Measurements from ENCODE around the gene GTF2H1.
"Not testable (repeated sequence)": the region's sequence is repeated elsewhere in the genome, so short reads cannot be mapped to it uniquely, and the experiment has no call there.

Gene GTF2H1

DNA sequence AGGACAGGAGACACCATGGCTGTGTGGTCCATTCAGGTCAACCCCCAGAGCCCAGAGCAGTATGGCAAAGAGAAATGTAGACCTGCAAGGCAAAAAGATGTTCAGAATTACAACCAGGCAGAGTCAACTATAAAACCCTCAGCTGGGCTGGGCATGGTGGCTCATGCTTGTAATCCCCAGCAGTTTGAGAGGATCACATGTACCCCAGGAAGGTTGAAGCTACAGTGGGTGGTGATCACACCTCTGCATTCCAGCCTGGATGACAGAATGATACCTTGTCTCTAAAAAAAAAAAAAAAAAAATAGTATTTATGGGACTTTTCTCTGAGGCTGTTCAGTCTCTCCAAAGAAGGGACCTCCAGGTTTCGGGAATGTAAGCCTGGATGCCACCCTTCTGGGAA, 53.6 kb downstream of the GTF2H1 start:
- no peak for DNase-seq (ENCODE audit: low read depth)

DNA sequence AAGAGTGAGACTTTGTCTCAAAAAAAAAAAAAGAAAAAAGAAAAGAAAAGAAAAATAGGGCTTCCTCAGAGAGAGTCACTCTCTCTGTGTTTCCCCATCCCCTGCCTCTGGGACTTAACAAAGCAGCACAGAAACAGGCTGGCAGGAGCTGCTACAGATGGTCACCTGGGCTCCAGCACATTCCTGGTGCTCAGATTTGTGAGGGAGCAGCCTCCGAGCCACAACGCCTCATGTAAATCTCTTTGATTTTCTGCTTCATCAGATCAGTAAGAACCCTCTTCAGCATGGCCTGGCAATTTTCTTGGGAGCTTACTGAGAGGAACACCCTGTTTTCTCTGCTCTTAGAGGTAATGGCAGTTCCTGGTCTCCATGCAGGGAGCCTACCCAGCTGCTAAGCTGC, 56.8 kb downstream of the GTF2H1 start:
- no peak for DNase-seq (ENCODE audit: low read depth)

DNA sequence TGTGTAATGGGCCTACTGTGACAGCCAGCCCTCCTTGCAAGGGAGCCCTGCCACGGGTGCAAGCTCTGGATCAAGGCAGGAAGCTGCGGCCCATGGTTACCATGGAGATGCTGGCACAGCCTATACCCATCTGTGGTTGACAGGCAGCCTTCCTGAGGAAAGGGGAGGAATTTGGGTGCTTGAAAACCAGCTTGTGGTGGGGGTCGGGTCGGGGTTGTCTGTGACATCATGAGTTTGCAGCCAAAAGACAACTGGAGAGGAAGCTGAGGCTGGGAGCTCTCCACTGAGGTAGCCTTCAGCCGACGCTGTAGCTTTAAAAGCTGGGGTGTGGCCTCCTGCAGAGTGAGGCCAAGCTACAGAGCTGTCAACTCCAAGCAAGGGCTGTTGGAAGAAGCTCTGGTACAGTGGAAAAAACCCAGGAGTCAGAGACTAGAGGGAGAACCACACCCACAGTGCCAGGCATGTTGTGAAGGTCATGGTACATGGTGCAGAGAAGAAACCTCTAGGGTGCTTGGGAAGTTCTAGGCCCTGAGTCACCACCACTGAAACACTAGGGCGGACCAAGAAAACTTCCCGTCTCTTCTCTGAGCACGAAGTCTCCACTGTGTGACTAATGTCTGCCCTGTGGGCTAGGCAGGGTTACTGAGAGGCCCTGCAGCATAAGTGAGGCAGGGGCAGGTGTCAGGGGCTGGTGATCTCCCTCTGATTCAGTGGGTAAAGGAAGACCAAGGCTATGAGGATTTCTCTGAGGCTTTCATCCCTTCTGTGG, 61.2 kb downstream of the GTF2H1 start:
- peak; percentile 49 for DNase-seq (ENCODE audit: low read depth)

DNA sequence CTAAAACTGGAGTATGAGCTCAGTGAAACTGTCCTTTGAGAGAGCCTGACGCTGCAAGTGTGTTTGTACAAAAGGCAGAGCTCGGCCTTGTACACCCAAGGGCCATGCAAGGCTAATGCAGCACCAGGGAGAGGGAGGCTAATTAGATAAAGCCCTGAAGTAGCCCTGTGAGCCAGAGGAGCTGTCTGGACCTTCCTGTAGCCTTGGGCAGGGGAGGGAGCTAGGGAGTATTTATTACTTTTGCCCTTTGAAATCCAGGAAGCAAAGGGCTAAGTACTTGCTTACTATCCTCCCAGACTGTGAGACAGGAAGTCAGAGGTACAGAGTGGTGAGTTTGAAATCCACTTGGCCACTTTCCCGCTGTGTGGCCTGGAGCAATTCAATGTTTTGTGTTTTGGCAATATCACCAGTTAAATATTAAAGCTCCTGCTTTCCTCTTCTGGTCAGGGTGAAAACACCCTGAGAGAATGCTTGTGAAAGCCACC, 61.8 kb downstream of the GTF2H1 start:
- no peak for DNase-seq (ENCODE audit: low read depth)

DNA sequence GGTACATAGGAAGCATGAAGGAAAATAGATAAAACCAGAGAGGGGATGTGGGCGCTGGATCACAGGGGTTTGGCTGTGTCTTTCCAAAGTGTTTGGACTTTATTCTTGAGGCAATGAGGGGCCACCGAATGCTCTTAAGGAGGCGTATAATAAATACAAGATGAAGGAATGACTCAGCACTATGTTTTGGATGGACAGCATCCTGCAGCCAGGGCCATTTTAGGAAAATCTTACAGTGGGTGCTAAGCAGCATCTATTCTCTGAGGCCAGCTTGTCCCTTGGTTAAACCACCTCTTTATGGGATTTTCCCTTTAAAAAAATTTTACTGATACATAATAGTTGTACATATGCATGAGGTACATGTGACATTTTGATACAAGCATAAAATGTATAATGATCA, 67.7 kb downstream of the GTF2H1 start:
- no peak for DNase-seq (ENCODE audit: low read depth)

DNA sequence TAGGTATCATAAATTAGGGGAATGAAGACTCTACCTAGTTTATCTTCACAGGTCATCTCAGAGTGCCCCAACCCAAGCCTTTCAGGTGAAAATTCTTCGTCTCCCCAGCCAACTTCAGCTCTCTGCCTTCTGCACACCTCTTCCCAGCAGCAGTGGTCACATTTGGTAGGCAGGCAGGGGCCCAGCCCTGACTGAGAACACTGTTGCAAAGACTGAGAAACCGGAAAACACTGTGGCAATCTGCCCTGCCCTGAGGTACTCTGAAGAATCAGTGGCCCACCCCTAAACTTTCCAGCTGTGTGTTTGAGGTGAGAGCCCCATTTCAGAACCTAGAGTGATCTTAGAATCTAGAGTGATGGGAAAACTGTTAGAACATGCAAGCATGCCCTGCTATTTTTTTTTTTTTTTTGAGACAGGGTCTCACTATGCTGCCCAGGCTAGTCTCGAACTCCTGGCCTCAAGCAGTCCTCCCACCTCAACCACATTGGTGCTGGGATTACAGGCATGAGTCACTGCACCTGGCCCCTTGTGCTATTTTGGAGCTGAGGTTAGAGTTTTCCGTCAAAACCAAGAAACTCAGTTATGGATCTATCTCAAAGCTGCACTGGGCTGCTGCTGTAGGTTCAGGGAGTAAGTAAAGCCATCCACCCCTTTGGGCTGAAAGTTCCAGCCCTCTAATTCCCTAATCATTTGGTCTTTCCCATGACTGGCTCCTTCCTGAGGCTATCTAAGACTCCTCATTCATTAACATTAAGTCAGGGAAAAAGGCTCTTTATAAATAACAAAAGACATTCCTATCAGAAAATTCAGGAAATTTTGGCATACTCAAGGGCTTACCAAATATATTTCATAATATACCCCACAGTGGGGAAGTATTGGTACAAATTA, 70.3 kb downstream of the GTF2H1 start:
- no peak for DNase-seq (ENCODE audit: low read depth)

DNA sequence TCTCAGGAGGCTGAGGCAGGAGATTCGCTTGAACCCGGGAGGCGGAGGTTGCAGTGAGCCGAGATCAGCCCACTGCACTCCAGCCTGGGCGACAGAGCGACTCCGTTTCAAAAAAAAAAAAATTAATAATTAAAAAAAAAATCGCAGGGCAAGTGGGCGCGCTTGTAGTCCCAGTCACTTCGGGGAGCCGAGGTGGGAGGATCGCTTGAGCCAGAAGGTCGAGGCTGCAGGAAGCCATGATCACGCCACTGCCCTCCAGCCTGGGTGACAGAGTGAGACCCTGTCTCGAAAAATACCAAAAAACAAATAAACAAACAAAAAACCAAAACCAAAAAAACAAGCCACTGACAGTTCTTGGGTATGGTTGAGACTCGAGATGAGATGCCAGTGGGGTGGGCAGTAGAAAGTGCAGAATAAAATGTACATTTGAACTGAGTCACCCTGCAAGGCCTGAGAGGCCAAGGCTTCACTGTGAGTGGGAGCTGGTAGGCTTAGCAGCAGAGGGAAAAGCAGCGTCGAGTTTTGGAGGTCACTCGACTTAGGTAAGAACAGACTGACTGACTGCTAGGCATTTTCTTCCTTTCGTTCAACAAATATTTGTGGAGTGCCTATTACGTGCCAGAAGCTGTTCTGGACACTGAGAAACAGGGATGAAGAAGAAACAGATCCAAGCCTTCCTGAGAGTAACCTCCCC, 71.4 kb downstream of the GTF2H1 start:
- DNase-seq (ENCODE audit: low read depth): no peak

DNA sequence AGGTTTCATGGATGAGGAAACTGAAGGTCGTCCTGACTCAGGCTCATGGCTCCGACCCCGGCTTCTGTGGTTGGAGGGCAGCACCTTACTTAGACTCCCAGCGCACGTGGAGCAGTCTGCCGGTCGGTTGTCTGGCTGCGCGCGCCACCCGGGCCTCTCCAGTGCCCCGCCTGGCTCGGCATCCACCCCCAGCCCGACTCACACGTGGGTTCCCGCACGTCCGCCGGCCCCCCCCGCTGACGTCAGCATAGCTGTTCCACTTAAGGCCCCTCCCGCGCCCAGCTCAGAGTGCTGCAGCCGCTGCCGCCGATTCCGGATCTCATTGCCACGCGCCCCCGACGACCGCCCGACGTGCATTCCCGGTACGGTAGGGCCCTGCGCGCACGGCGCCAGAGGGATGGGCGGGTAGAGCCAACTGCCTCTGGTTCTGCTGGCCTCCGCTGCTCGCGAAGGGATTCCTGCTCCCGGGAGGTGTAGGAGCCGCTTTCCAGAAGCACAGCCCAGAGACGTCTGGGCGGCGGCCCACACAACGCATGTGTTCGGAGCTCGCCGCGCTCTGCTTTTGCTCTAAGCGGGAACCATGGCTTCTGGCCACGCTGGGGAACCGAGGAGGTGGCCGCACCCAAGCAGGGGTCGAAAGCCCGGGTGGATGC, 72.0 kb downstream of the GTF2H1 start, which contains the start of gene LDHA:
LDHA (plus strand) TSS at position 289 of the 653 bp plus-strand sequence. CDS start 2,280 bp downstream, outside the sequence.
- DNase-seq (ENCODE audit: low read depth): peak; percentile 99

DNA sequence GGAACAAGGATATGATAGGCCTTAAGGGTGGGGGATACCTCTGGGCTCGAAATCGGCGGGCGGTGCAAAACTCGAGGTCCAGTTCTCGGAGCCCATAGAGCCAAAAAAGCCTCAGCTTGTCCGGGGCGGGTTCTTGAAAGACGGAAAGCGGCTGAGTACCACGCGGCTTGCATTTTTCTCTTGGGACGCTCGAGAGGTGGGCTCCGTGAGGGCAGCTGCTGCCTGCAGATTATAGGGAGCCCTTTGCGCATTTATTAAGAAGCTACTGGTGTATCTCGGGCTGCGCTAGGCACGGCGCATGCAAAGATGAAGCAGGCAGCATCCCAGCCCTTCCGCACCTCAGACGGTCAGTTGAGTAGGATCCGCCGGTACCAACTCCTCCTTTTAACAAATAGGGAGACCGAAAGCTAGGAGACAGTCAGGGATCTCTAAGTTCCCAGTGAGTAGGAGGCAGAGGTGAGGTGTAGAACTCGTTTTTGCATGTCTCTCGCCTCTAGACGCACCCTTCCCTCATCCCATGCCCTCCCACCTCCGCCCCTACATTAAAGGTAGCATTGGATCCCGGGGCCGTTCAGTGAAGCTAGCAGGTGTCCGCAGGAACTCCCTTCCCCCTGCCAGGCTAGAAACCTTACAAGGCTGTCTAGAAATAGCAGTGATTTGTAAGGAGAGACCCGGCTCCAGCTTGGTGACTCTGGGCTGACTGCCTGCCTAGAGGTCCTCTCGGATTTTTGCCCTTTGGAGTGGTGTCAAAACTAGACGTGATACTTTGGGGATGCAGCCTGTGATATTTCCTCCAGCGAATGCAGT, 72.8 kb downstream of the GTF2H1 start:
- DNase-seq (ENCODE audit: low read depth): peak; percentile 12

DNA sequence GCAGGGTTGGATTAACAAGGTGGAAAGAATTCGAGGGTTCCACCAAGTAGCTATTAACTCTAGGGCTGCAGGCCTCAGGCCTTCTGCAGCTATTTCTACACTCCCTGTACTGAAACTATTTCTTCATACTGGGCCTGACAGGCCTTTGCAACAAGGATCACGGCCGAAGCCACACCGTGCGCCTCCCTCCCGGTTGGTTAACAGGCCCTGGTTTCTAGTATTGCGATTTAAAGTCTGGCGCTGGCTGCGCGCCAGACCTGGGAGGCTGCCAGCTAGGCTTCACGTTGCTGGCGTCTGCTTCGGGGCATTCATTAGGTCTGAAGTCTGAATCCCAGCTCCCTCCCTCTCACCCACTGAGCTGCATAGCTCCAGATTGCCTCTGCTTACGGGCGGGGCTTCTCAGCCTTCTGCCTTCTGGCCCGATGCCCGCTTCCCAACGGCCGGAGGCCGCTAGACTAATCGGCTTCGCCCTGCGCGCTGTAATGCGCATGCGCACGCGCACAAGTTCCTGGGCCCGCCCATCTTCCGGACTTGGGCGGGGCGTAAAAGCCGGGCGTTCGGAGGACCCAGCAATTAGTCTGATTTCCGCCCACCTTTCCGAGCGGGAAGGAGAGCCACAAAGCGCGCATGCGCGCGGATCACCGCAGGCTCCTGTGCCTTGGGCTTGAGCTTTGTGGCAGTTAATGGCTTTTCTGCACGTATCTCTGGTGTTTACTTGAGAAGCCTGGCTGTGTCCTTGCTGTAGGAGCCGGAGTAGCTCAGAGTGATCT, 73.6 kb downstream of the GTF2H1 start:
- peak; percentile 92 for DNase-seq (ENCODE audit: low read depth)

DNA sequence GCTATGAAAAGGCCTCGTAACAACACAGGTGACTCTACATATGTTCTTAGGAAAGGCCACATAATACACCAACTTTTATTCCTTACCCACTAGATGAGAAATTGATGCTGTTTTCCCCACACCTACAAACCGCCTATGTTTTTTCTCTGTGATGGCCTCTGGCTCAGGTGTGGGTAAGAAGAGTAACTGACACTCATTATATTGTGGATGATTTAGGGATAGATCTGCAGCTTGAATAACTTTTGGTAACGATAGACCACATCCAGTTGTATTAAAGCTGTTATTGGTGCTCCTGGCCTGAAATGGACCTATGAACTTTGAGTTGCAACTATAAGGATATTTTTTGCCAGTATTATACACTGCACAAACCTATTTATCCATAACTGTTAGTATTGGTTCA, 75.6 kb downstream of the GTF2H1 start:
- DNase-seq (ENCODE audit: low read depth): no peak

DNA sequence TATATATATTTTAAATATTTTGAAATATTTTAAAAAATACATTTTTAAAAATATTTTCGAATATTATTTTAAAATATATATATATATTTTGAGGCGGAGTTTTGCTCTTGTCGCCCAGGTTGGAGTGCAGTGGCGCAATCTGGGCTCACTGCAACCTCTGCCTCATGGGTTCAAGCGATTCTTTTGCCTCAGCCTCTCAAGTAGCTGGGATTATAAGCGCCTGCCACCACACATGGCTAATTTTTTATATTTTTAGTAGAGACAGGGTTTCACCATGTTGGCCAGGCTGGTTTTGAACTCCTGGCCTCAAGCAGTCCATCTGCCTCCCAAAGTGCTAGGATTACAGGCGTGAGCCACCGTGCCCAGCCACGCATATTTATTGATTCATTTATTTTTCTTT, 78.7 kb downstream of the GTF2H1 start:
- not testable (repeated sequence) for DNase-seq (ENCODE audit: low read depth)

DNA sequence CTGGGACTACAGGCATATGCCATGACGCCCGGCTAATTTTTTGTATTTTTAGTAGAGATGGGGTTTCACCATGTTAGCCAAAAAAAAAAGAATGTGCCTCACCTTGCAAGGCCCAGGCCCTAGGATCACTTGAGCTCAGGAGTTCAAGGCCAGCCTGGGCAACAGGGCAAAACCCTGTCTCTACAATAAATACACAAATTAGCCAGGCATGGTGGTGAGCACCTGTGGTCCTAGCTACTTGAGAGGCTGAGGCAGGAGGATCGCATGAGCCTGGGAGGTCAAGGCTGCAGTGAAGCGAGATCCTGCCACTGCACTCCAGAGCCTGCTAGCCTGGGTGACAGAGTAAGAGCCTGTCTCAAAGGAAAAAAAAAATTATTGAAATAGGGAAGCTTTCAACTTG, 81.7 kb downstream of the GTF2H1 start:
- no peak for DNase-seq (ENCODE audit: low read depth)

DNA sequence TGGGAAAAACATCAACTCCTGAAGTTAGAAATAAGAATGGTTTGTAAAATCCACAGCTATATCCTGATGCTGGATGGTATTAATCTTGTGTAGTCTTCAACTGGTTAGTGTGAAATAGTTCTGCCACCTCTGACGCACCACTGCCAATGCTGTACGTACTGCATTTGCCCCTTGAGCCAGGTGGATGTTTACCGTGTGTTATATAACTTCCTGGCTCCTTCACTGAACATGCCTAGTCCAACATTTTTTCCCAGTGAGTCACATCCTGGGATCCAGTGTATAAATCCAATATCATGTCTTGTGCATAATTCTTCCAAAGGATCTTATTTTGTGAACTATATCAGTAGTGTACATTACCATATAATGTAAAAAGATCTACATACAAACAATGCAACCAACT, 85.0 kb downstream of the GTF2H1 start:
- not testable (repeated sequence) for DNase-seq (ENCODE audit: low read depth)

DNA sequence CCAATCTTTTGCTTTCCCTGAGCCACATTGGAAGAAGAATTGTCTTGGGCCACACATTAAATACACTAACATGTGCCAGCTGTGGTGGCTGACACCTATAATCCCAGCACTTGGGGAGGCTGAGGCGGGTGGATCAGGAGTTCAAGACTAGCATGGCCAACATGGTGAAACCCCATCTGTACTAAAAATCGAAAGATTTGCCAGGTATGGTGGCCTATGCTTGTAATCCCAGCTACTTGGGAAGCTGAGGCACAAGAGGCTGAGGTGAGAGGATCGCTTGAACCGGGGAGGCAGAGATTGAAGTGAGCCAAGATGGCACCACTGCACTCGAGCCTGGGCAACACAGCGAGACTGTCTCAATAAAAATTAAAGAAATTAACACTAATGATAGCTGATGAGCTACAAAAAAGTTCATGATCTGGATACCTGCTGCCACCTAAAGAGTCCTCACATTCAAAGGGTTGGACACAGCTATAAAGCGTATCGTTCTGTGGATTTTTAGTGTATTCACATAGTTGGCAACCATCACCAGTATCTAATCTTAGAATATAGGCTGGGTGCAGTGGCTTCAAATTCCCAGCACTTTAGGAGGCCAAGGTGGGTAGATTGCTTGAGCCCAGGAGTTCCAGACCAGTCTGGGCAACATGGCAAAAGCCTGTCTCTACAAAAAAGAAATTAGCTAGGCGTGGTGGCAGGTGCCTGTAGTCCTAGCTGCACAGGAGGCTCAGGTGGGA, 86.4 kb downstream of the GTF2H1 start:
- DNase-seq (ENCODE audit: low read depth): no peak

DNA sequence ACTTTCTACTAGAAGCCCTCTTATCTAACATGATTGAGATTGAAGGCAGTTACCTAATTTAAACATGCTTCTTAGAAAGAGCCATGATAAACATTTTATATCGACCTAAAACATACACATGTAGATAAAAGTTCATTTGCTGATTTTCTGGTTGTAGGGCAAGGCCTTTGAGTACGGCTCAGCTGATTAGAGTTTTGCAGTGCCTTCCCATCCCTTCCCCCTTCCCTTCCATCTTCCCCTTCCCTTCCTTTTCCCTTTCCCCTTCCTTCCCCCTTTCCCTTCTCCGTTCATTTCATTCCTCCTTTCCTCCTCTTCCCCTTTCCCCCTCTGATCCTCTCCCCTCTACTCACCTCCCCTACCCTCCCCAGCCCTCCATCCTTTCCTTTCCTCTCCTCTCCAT, 94.1 kb downstream of the GTF2H1 start:
- no peak for DNase-seq (ENCODE audit: low read depth)

Measured in activated T-helper 9 cell treated with anti-CD3 and anti-CD28 coated beads, Interleukin-2, amount 50 U/mL, for 16 hours (primary cell).